ENCODE measurements around the gene DHX30. TPM values are rescaled to one million over a fixed set of nuclear protein-coding genes. Genes with fewer than 3 reads are reported as not detected.

DHX30 gene
- total and polyA plus RNA-seq, 7 donors: 13.2 to 57.6 (median 43.8) TPM

- no peaks in the 10 kb centered on the region for H3K27me3 ChIP-seq
- H3K36me3 ChIP-seq: peaks cover 72 to 100% (median 77%) of the 10 kb centered on the region in 4 donors
- intact Hi-C loops (cut with DNase I): no loop called here
- no peaks in the 10 kb centered on the region for H3K9me3 ChIP-seq
- no peaks in the 10 kb centered on the region for H3K4me1 ChIP-seq
- DNase-seq: no peak
- TF ChIP-seq POLR2AphosphoS5 (IDR thresholded peaks at IDR 0.05) (peak in 1 of 4 donors; percentile 12), POLR2A (IDR thresholded peaks at IDR 0.05) (no peak)
- WGBS, 2 donors: 80 to 82% methylated on average over 14 of the region's 14 CpGs
- H3K4me3 ChIP-seq: no peak overlapping the region
- H3K27ac ChIP-seq: peak overlapping the region in 2 of 4 donors; percentile 25 to 32
Observed at GRCh38 chr3:47850564-47851410, 47.8 kb downstream of the DHX30 start.

- 93 to 94% methylated on average over 12 of the region's 12 CpGs for WGBS, 2 donors
Observed at GRCh38 chr3:47851888-47852603, 49.1 kb downstream of the DHX30 start.

GRCh38 chr3:47852604-47853602 is 50.0 kb downstream of the DHX30 start:
- no peak overlapping the region for H3K4me3 ChIP-seq
- TF ChIP-seq POLR2AphosphoS5 (IDR thresholded peaks at IDR 0.05) (no peak), EP300 (IDR thresholded peaks at IDR 0.05) (no peak), CTCF (IDR thresholded peaks at IDR 0.05) (no peak), POLR2A (IDR thresholded peaks at IDR 0.05) (no peak)
- peak overlapping the region in 1 of 4 donors; percentile 0 for H3K27ac ChIP-seq
- WGBS, 2 donors: 91 to 92% methylated on average over 36 of the region's 36 CpGs
- intact Hi-C loops (cut with DNase I): no loop called here
- H3K27me3 ChIP-seq: no peaks in the 10 kb centered on the region
- H3K36me3 ChIP-seq: peaks cover 66 to 100% (median 73%) of the 10 kb centered on the region in 4 donors
- no peak for DNase-seq
- no peaks in the 10 kb centered on the region for H3K9me3 ChIP-seq
- no peaks in the 10 kb centered on the region for H3K4me1 ChIP-seq

More at GRCh38 chr3:47851888-47852603, 49.1 kb downstream of the DHX30 start:
- DNase-seq: no peak
- peaks cover 72 to 100% (median 74%) of the 10 kb centered on the region in 4 donors for H3K36me3 ChIP-seq
- no peak for TF ChIP-seq POLR2A (IDR thresholded peaks at IDR 0.05)
- TF ChIP-seq POLR2AphosphoS5 (IDR thresholded peaks at IDR 0.05): no peak
- TF ChIP-seq EP300 (IDR thresholded peaks at IDR 0.05): no peak
- no peak for TF ChIP-seq CTCF (IDR thresholded peaks at IDR 0.05)
- no peak overlapping the region for H3K27ac ChIP-seq
- H3K4me3 ChIP-seq: no peak overlapping the region
- H3K9me3 ChIP-seq: no peaks in the 10 kb centered on the region
- intact Hi-C loops (cut with DNase I): no loop called here
- H3K27me3 ChIP-seq: no peaks in the 10 kb centered on the region
- no peaks in the 10 kb centered on the region for H3K4me1 ChIP-seq

GRCh38 chr3:47854267-47854666 is 51.3 kb downstream of the DHX30 start:
- intact Hi-C loops (cut with DNase I): no loop called here
- Histone ChIP-seq H3K27ac (no peak overlapping the region), H3K4me3 (no peak overlapping the region), H3K9me3 (no peaks in the 10 kb centered on the region), H3K27me3 (no peaks in the 10 kb centered on the region), H3K36me3 (peaks cover 56 to 95% (median 63%) of the 10 kb centered on the region in 4 donors), H3K4me1 (no peaks in the 10 kb centered on the region)
- 89 to 94% methylated on average over 11 of the region's 11 CpGs for WGBS, 2 donors
- TF ChIP-seq CTCF (IDR thresholded peaks at IDR 0.05) (no peak), POLR2AphosphoS5 (IDR thresholded peaks at IDR 0.05) (no peak), EP300 (IDR thresholded peaks at IDR 0.05) (no peak), POLR2A (IDR thresholded peaks at IDR 0.05) (no peak)
- DNase-seq: no peak
